Lower leg skin (tissue), 4 donors: ENCODE results near the gene CLCN6. TPM values are rescaled to one million over a fixed set of nuclear protein-coding genes. Genes with fewer than 3 reads are reported as not detected.

Source experiments
- DNase-seq, 2 donors: peaks; one replicate each; pipeline ENCODE4 v3.0.0-alpha.2; 2019; ENCODE audit warnings: low spot score in 2 of 2
- H3K4me3 ChIP-seq: fragments of 200-600 bp; sonication (generic); 2 replicates; pipeline ENCODE4 v1.5.1; 2017; ENCODE audit warnings: mild to moderate bottlenecking, low read depth; ENCODE audit not compliant: poor library complexity, severe bottlenecking
- POLR2A ChIP-seq, 2 donors: fragments of 450-650 bp; IDR thresholded peaks; one replicate each; pipeline ENCODE4 v1.6.1; 2016 to 2017; ENCODE audit warnings: antibody characterized with exemption in 2 of 2, mild to moderate bottlenecking in 1 of 2, moderate library complexity in 1 of 2
- WGBS, 2 donors: methylation state at CpG; one replicate each; pipeline ENCODE4 v1.1.5; 2018; 5-methylcytosine and 5-hydroxymethylcytosine counted together
- intact Hi-C: fragments of 100-400 bp; cut with DNase I; formaldehyde crosslinking; loops from one replicate; pipeline ENCODE4 v1.15.0; 2023; ENCODE audit warnings: low total_unique reads
- total RNA-seq, 4 donors: library from RNA; depleted of rRNA; stranded (reverse); fragments of >200 nt; gene quantifications; one replicate each; pipeline ENCODE4 v1.1.0, GENCODE V29; 2016
- TF ChIP-seq, protein P1 (sequence below), 3 donors: fragments of 450-650 bp; IDR thresholded peaks; one replicate each; pipeline ENCODE4 v1.5.1; 2016; ENCODE audit warnings: antibody characterized with exemption in 3 of 3, mild to moderate bottlenecking in 3 of 3, moderate library complexity in 2 of 3

The CLCN6 gene
- total RNA-seq, 4 donors from 2014 or later, result 7.0 to 12.4 (median 10.9) TPM

DNA sequence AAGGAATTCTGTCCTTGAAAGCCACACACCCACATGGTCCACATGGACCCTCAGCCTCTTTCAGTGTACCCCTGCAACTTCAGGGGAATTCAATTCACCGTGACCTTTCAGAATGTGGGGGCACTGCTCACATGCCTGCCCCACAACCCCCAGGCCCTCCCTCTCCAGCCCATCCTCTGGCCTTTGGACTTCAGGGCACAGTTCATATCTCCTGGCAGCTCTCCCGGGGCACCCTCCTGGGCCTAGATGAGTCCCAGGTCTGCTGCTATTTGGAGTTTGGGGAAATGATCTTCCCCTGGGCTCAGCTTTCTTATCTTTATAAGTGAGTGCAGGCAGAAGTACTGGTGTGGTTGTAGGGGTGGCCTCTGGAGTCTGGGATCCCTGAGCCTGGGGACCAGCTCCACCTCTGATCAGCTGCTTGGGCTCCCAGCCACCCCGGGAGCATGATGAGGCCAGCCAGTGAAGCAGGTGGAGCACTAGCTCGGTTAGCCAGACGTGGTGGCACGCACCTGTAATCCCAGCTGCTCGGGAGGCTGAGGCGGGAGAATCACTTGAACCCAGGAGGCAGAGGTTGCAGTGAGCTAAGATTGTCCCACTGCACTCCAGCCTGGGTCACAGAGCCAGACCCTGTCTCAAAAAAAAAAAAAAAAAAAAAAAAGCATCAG is 28.2 kb upstream of the CLCN6 start:
- intact Hi-C loops, result no loop called here
- 84 to 89% methylated on average over 3 to 8 of the region's 8 CpGs for WGBS, 2 donors
- no peak for DNase-seq
- no peak for TF ChIP-seq POLR2A (IDR thresholded peaks at IDR 0.05)
- TF ChIP-seq, protein P1, sequence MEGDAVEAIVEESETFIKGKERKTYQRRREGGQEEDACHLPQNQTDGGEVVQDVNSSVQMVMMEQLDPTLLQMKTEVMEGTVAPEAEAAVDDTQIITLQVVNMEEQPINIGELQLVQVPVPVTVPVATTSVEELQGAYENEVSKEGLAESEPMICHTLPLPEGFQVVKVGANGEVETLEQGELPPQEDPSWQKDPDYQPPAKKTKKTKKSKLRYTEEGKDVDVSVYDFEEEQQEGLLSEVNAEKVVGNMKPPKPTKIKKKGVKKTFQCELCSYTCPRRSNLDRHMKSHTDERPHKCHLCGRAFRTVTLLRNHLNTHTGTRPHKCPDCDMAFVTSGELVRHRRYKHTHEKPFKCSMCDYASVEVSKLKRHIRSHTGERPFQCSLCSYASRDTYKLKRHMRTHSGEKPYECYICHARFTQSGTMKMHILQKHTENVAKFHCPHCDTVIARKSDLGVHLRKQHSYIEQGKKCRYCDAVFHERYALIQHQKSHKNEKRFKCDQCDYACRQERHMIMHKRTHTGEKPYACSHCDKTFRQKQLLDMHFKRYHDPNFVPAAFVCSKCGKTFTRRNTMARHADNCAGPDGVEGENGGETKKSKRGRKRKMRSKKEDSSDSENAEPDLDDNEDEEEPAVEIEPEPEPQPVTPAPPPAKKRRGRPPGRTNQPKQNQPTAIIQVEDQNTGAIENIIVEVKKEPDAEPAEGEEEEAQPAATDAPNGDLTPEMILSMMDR (IDR thresholded peaks at IDR 0.05), result no peak
- no peak overlapping the region for H3K4me3 ChIP-seq

DNA sequence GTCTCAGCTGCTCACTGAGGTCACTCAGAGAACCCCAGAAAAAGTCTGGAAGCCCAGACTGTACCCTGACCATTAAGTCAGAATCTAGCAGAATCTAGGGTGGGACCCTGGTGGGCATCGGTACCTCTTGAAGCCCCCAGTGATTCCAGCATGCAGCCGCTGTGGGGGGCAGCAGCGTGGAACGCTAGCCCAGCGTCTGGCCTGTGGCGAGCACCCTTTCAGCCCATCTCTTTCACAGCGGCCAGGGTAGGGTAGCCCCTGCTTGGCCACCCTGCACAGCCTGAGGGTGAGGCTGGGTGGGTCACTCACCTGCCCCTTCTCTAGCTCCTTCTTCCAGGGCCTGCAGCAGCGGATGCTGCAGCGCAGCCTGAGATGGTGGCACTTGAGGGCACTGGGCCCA is 27.7 kb upstream of the CLCN6 start:
- DNase-seq, result no peak
- TF ChIP-seq, protein P1 (IDR thresholded peaks at IDR 0.05), result no peak
- TF ChIP-seq POLR2A (IDR thresholded peaks at IDR 0.05), result no peak
- H3K4me3 ChIP-seq, result no peak overlapping the region
- intact Hi-C loops, result no loop called here
- 91 to 92% methylated on average over 6 to 7 of the region's 9 CpGs for WGBS, 2 donors

DNA sequence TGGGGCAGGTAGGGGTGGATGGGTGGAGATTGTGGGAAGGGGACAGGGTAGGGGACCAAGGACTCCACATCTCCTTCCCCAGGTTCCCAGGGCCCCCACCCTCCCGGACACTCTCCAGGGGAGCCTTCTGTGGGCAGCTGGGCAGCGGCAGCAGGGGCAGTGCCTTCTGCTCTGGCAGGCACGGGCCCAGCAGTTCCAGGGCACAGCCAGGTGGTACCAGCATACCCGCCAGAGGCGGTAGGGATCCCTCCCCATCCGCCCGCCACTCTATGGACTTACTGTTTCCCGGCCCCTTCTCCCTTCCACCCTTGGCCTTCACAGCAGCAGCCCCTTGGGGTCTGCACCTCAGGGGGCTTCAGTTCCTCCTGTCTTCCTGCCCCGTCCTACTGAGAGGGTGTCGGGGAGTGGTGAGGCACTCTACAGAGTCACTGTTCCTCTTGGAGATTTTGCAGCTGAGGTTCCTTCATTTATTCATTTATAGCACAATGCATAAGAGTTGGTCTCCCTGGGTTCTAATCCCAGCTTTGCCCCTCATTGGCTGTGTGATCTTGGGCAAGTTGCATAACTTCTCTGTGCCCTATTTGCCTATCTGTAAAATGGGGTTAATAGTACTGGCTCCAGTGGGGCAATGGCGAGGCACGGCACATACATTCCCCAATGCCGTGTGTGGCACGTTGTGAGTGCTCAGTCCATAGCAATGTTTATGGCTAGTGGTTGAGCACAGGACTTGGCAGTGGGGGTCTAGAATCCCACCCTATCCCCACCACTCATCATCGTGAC is 27.0 kb upstream of the CLCN6 start:
- no peak for DNase-seq
- intact Hi-C loops, result no loop called here
- TF ChIP-seq POLR2A (IDR thresholded peaks at IDR 0.05), result no peak
- TF ChIP-seq, protein P1 (IDR thresholded peaks at IDR 0.05), result no peak

DNA sequence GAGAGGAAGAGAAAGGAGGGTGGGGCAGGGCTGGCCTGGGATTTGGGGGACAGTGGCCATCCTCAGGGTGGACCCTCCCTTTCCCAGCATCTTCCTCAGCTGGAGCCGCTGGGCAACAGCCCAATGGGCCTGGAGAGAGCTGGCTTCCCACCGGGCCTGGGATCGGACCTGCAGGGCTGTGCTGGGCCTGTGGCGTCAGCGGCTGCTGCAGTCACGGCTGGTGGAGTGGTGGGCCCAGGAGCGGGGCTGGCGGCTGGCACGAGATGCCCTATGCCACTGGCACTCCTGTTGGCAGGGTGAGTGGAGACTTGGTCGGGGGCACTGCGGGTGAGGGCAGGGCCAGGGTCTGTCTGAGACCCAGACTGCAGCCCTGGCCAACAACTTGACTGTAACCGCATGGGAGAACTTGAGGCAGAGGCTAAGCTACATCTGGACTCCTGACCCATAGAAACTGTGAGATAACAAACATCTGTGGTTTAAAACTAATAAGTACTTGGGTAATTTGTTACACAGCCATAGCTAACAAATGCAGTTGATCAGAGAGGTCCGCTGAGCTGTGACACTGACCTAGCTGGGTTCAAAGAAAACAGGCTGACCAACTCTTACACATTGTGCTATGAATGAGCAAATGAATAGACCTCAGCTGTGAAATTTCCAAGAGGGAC is 26.1 kb upstream of the CLCN6 start:
- intact Hi-C loops, result no loop called here
- WGBS, 2 donors, result 86% methylated on average over 13 of the region's 13 CpGs
- no peak overlapping the region for H3K4me3 ChIP-seq
- TF ChIP-seq, protein P1 (IDR thresholded peaks at IDR 0.05), result no peak
- no peak for TF ChIP-seq POLR2A (IDR thresholded peaks at IDR 0.05)
- DNase-seq, result no peak

More for the DNA sequence above, 27.0 kb upstream of the CLCN6 start:
- no peak overlapping the region for H3K4me3 ChIP-seq
- WGBS, 2 donors, result 86 to 90% methylated on average over 15 of the region's 15 CpGs

DNA sequence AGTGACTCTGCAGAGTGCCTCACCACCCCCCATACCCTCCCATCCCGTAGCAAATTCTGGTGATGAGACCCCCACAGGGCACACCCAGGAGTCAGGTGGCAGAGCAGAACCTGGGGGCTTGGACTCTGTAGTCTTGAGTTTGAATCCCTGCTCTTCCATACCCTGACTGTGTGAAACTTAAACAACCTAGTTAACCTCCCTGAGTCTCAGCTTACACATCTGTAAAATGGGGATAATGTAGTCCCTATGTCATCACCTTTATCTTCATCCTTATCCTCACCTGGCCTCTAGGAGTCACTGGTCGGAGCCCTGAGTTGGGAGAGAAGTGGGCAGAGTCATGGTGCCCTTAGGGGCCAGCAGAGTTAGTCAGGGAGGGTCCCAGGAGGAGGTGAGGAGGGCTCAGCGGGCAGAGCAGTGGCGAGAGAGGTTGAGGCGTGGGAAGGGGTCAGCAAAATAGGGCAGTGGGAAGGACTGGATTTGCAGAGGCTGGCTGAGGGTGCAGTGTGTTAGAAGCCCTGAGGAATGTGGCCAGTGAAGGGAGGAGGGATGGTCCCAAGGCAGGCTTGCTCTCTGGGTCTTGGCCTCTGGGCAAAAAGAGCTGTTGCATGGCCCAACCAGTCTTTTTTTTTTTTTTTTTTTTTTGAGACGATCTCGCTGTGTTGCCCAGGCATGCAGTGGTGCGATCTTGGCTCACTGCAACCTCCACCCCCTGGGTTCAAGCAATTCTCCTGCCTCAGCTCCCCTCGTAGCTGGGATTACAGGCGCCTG is 25.4 kb upstream of the CLCN6 start:
- WGBS, 2 donors, result 57 to 74% methylated on average over 9 to 10 of the region's 10 CpGs
- intact Hi-C loops, result no loop called here
- TF ChIP-seq POLR2A (IDR thresholded peaks at IDR 0.05), result no peak
- no peak overlapping the region for H3K4me3 ChIP-seq
- DNase-seq, result no peak
